NCI-H2107 (cell line): ENCODE data around the gene THSD4.
"Not testable (repeated sequence)": the region's sequence is repeated elsewhere in the genome, so short reads cannot be mapped to it uniquely, and the experiment has no call there.

Source experiments
- DNase-seq: peaks from one replicate; lab custom pipeline; 2025; lab: John Stamatoyannopoulos, UW

The THSD4 gene

GRCh38 chr15:71718116-71718910 is 603.0 kb downstream of the THSD4 start:
- no peak for DNase-seq

- DNase-seq: no peak
These were observed 608.1 kb downstream of the THSD4 start for GRCh38 chr15:71723344-71723743.

- DNase-seq: not testable (repeated sequence)
These were observed 610.1 kb downstream of the THSD4 start for GRCh38 chr15:71725207-71725955.

- no peak for DNase-seq
These were observed 613.6 kb downstream of the THSD4 start for GRCh38 chr15:71728881-71729280.

- no peak for DNase-seq
These were observed 614.0 kb downstream of the THSD4 start for GRCh38 chr15:71729319-71729718.

- DNase-seq: no peak
These were observed 615.2 kb downstream of the THSD4 start for GRCh38 chr15:71730277-71731144.

GRCh38 chr15:71732636-71733035 is 617.4 kb downstream of the THSD4 start:
- DNase-seq: no peak

- no peak for DNase-seq
These were observed 617.9 kb downstream of the THSD4 start for GRCh38 chr15:71733122-71733521.

- no peak for DNase-seq
These were observed 619.6 kb downstream of the THSD4 start for GRCh38 chr15:71734709-71735384.

- DNase-seq: no peak
These were observed 620.1 kb downstream of the THSD4 start for GRCh38 chr15:71735385-71735757.

- no peak for DNase-seq
These were observed 621.1 kb downstream of the THSD4 start for GRCh38 chr15:71736286-71736947.

GRCh38 chr15:71737761-71738160 is 622.5 kb downstream of the THSD4 start:
- DNase-seq: no peak

- DNase-seq: no peak
These were observed 624.1 kb downstream of the THSD4 start for GRCh38 chr15:71739355-71739754.

GRCh38 chr15:71742964-71743363 is 627.7 kb downstream of the THSD4 start:
- DNase-seq: no peak

- no peak for DNase-seq
These were observed 628.7 kb downstream of the THSD4 start for GRCh38 chr15:71743861-71744382.

GRCh38 chr15:71746719-71747118 is 631.4 kb downstream of the THSD4 start:
- DNase-seq: peak; percentile 64

GRCh38 chr15:71747128-71748083 is 632.1 kb downstream of the THSD4 start:
- no peak for DNase-seq

GRCh38 chr15:71748293-71748718 is 633.0 kb downstream of the THSD4 start:
- DNase-seq: no peak

- no peak for DNase-seq
These were observed 634.2 kb downstream of the THSD4 start for GRCh38 chr15:71749500-71749899.

- no peak for DNase-seq
These were observed 636.9 kb downstream of the THSD4 start for GRCh38 chr15:71752128-71752527.
